ENCODE results near the gene WDFY3. TPM values are rescaled to one million over a fixed set of nuclear protein-coding genes. Genes with fewer than 3 reads are reported as not detected.

The WDFY3 gene
- total and polyA plus RNA-seq, 10 donors: 1.6 to 208 (median 127) TPM

GRCh38 chr4:84632092-84632491, 334.4 kb downstream of the WDFY3 start:
- intact Hi-C loops (cut with DNase I; ENCODE audit: low total_unique reads): no loop called here
- no peak overlapping the region for H3K27ac ChIP-seq
- no peaks in the 10 kb centered on the region for H3K9me3 ChIP-seq
- no peak for DNase-seq
- no peaks in the 10 kb centered on the region for H3K27me3 ChIP-seq (replicated peaks in 1 of 7)
- no peak for TF ChIP-seq POLR2A (IDR thresholded peaks at IDR 0.05)
- TF ChIP-seq CTCF (IDR thresholded peaks at IDR 0.05 in 8 of 11, conservative IDR thresholded peaks at IDR 0.05 in 3 of 11): no peak
- TF ChIP-seq POLR2AphosphoS5 (IDR thresholded peaks at IDR 0.05): no peak
- WGBS, 5 donors: 91 to 100% (median 95%) methylated on average over 2 of the region's 2 CpGs
- H3K4me3 ChIP-seq: no peak overlapping the region
- no peaks in the 10 kb centered on the region for H3K4me1 ChIP-seq
- no peaks in the 10 kb centered on the region for H3K36me3 ChIP-seq

- H3K27ac ChIP-seq: no peak overlapping the region
- no peak for DNase-seq
- intact Hi-C loops (cut with DNase I; ENCODE audit: low total_unique reads): no loop called here
- H3K4me3 ChIP-seq: no peak overlapping the region
- H3K36me3 ChIP-seq: no peaks in the 10 kb centered on the region
- H3K27me3 ChIP-seq (replicated peaks in 1 of 7): no peaks in the 10 kb centered on the region
- TF ChIP-seq POLR2A (IDR thresholded peaks at IDR 0.05) (no peak), POLR2AphosphoS5 (IDR thresholded peaks at IDR 0.05) (no peak), CTCF (IDR thresholded peaks at IDR 0.05 in 8 of 11, conservative IDR thresholded peaks at IDR 0.05 in 3 of 11) (no peak)
- no peaks in the 10 kb centered on the region for H3K4me1 ChIP-seq
- WGBS, 5 donors: 74 to 85% (median 80%) methylated on average over 3 of the region's 3 CpGs
- H3K9me3 ChIP-seq: no peaks in the 10 kb centered on the region
Measured at GRCh38 chr4:84631573-84631972, 334.9 kb downstream of the WDFY3 start.

- Histone ChIP-seq H3K36me3 (no peaks in the 10 kb centered on the region), H3K27ac (no peak overlapping the region), H3K27me3 (replicated peaks in 1 of 7) (no peaks in the 10 kb centered on the region), H3K9me3 (no peaks in the 10 kb centered on the region), H3K4me1 (no peaks in the 10 kb centered on the region), H3K4me3 (no peak overlapping the region)
- DNase-seq: no peak
- WGBS, 5 donors: 91 to 95% (median 95%) methylated on average over 5 of the region's 5 CpGs
- intact Hi-C loops (cut with DNase I; ENCODE audit: low total_unique reads): no loop called here
- no peak for TF ChIP-seq CTCF (IDR thresholded peaks at IDR 0.05 in 8 of 11, conservative IDR thresholded peaks at IDR 0.05 in 3 of 11)
- TF ChIP-seq POLR2AphosphoS5 (IDR thresholded peaks at IDR 0.05): no peak
- no peak for TF ChIP-seq POLR2A (IDR thresholded peaks at IDR 0.05)
Measured at GRCh38 chr4:84626673-84627072, 339.8 kb downstream of the WDFY3 start.

GRCh38 chr4:84623661-84624060, 342.8 kb downstream of the WDFY3 start:
- 93 to 98% (median 97%) methylated on average over 11 of the region's 11 CpGs for WGBS, 5 donors
- intact Hi-C loops (cut with DNase I; ENCODE audit: low total_unique reads): no loop called here
- no peak overlapping the region for H3K27ac ChIP-seq
- H3K9me3 ChIP-seq: no peaks in the 10 kb centered on the region
- no peaks in the 10 kb centered on the region for H3K27me3 ChIP-seq (replicated peaks in 1 of 7)
- TF ChIP-seq POLR2AphosphoS5 (IDR thresholded peaks at IDR 0.05) (no peak), CTCF (IDR thresholded peaks at IDR 0.05 in 8 of 11, conservative IDR thresholded peaks at IDR 0.05 in 3 of 11) (no peak), POLR2A (IDR thresholded peaks at IDR 0.05) (no peak)
- no peaks in the 10 kb centered on the region for H3K4me1 ChIP-seq
- no peaks in the 10 kb centered on the region for H3K36me3 ChIP-seq
- DNase-seq: no peak
- H3K4me3 ChIP-seq: no peak overlapping the region

Measured in spleen (tissue), 11 donors.